K562 (cell line): ENCODE data around the gene TTC38. TPM values are rescaled to one million over a fixed set of nuclear protein-coding genes. Genes with fewer than 3 reads are reported as not detected.
A peak's percentile ranks its signal among the peaks of the same experiment; 100 is the strongest.

Experiments
- FOXM1 ChIP-seq, 2 experiments: fragments of 450-650 bp in 1 of 2; sonication (generic) in 1 of 2; formaldehyde crosslinking in 1 of 2; IDR thresholded peaks; 2 replicates each; pipeline versions ENCODE4 v1.6.1 to v1.9.0; 2017 to 2022; ENCODE audit warnings: low read depth in 2 of 2, mild to moderate bottlenecking in 2 of 2, missing genetic modification reagents in 1 of 2, moderate library complexity in 1 of 2
- HDAC6 ChIP-seq: IDR thresholded peaks from 2 replicates; pipeline ENCODE4 v1.6.1; 2012; ENCODE audit warnings: low read depth, mild to moderate bottlenecking, control low read depth, inconsistent platforms, low read length, moderate library complexity
- HNRNPH1 ChIP-seq: fragments of 200-400 bp; formaldehyde crosslinking; optimal IDR thresholded peaks from 2 replicates; pipeline ENCODE3; 2017; ENCODE audit warnings: low read depth, mild to moderate bottlenecking, low read length, moderate library complexity
- HNRNPL ChIP-seq: fragments of 200-400 bp; formaldehyde crosslinking; IDR thresholded peaks from 2 replicates; pipeline ENCODE4 v1.6.1; 2017; ENCODE audit warnings: low read depth, mild to moderate bottlenecking, low read length
- RB1 ChIP-seq: fragments of 450-650 bp; IDR thresholded peaks from 2 replicates; pipeline ENCODE4 v1.6.1; 2017; ENCODE audit warnings: low read depth, mild to moderate bottlenecking
- STAG1 ChIP-seq: sonication (generic); formaldehyde crosslinking; IDR thresholded peaks from 2 replicates; pipeline ENCODE4 v1.5.0; 2020; ENCODE audit warnings: missing genetic modification reagents, borderline replicate concordance
- STAT5A ChIP-seq: IDR thresholded peaks from 2 replicates; pipeline ENCODE4 v1.6.1; 2012; ENCODE audit warnings: low read length, inconsistent platforms, borderline replicate concordance
- TAF15 ChIP-seq: fragments of 200-400 bp; formaldehyde crosslinking; IDR thresholded peaks from 2 replicates; pipeline ENCODE4 v1.6.1; 2017; ENCODE audit warnings: mild to moderate bottlenecking, low read depth, low read length, moderate library complexity
- TAF7 ChIP-seq: fragments of 450-650 bp; IDR thresholded peaks from 2 replicates; pipeline ENCODE4 v1.6.1; 2016; ENCODE audit warnings: missing genetic modification characterization, missing compliant biosample characterization
- TFAM ChIP-seq: fragments of 250-450 bp; sonication (Bioruptor Pico); conservative IDR thresholded peaks from 2 replicates; pipeline ENCODE4 v1.5.0; 2021; ENCODE audit warnings: mild to moderate bottlenecking, moderate library complexity
- ZNF140 ChIP-seq: fragments of 250-450 bp; sonication (Bioruptor Pico); IDR thresholded peaks from 2 replicates; pipeline ENCODE4 v1.8.0; 2021; ENCODE audit warnings: moderate library complexity, mild to moderate bottlenecking, inconsistent platforms
- ZNF23 ChIP-seq: fragments of 250-450 bp; sonication (Bioruptor Pico); IDR thresholded peaks from 2 replicates; pipeline ENCODE4 v1.4.0; 2020; ENCODE audit warnings: mild to moderate bottlenecking
- ZNF778 ChIP-seq: fragments of 450-650 bp; formaldehyde crosslinking; IDR thresholded peaks from 2 replicates; pipeline ENCODE4 v1.4.0; 2020; ENCODE audit warnings: mild to moderate bottlenecking, moderate library complexity
- polyA plus RNA-seq, 8 experiments: library from polyadenylated mRNA; depleted of rRNA in 4 of 8; stranded (reverse) in 5 of 8; unstranded in 3 of 8; fragments of >200 nt; fragmentation: Nextera tagmentation in 2 of 8; fragmentation: Illumina TruSeq in 1 of 8; extraction: Ambion mirVana in 2 of 8; extraction: Trizol in 1 of 8; gene quantifications; 2 replicates each; pipeline versions ENCODE4 v1.2.1 to v1.2.3, GENCODE V29; 2011 to 2014; ENCODE audit warnings: inconsistent platforms in 1 of 8, missing spikeins in 1 of 8
- total RNA-seq, 7 experiments: library from RNA; depleted of rRNA in 6 of 7; stranded (reverse); fragments of >200 nt in 6 of 7; fragmentation: Illumina TruSeq in 2 of 7; extraction: Trizol in 2 of 7; gene quantifications; 2 replicates each; pipeline versions ENCODE4 v1.2.1 to v1.2.3, GENCODE V29; 2011 to 2021; ENCODE audit warnings: low replicate concordance in 1 of 7
- TF ChIP-seq, protein P1 (sequence below), 2 experiments: fragments of 450-650 bp; IDR thresholded peaks; 2 replicates each; pipeline ENCODE4 v1.6.1; 2018; ENCODE audit warnings: mild to moderate bottlenecking in 2 of 2, low read depth in 1 of 2; ENCODE audit not compliant: partially characterized antibody in 2 of 2
- TF ChIP-seq, protein P2 (sequence below): IDR thresholded peaks from 3 replicates; pipeline ENCODE4 v1.6.1; 2011; ENCODE audit warnings: borderline replicate concordance, mild to moderate bottlenecking, moderate library complexity; ENCODE audit not compliant: insufficient read length; ENCODE audit errors: extremely low read depth
- TF ChIP-seq, protein P3 (sequence below): fragments of 250-450 bp; sonication (Bioruptor Pico); IDR thresholded peaks from 2 replicates; pipeline ENCODE4 v1.5.0; 2021; ENCODE audit warnings: mild to moderate bottlenecking, moderate library complexity

TTC38 gene
- total and polyA plus RNA-seq, 9 of the 15 experiments (the other 6 are each of a cell fraction or from before 2014, with no cell fraction given), result 0.84 to 28.4 (median 18.1) TPM

DNA sequence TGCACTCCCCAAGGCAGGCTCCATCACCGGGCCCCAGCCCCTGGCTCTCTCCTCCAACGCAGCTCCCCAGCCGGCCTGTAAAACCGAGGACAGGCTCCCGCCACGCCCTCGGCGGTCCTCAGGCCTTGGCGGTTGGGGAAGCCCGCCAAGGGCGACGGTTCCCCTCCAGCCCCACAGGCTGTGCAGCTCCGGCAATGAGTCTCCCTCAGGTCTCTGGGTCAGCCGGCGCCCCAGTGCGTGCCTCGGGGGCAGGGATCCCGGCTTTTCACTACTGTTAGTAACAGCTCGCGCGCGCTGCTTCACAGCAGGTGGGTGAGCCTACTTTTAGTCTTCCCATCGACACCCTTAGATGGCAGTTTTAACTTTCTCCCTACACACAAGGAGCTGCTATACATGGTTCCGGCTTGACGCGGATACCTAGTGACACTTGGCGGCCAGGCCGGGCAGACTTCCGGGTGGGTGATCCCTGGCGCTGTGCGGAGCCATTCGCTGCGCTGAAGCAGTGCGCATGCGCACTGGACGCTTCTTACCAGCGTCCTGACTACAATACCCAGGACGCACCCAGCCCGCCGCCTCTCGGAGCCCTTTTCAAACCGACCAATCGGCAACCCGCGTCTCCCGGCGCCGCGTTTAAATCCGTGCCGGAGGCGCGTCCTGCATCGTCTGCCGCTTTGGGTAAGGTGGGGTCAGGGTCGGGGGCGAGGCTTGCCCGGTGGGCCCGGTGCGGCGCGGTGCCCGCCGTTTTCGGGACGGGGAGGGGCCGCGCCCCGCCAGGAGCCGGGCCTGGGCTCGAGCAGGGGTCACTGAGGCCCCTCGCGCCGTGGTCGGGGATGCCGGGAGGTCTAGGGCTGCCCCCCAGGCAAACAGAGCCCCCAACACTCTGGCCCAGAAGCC is 28.7 kb downstream of the TTC38 start, which contains the start of gene GTSE1 (continued):
- TF ChIP-seq, protein P1, sequence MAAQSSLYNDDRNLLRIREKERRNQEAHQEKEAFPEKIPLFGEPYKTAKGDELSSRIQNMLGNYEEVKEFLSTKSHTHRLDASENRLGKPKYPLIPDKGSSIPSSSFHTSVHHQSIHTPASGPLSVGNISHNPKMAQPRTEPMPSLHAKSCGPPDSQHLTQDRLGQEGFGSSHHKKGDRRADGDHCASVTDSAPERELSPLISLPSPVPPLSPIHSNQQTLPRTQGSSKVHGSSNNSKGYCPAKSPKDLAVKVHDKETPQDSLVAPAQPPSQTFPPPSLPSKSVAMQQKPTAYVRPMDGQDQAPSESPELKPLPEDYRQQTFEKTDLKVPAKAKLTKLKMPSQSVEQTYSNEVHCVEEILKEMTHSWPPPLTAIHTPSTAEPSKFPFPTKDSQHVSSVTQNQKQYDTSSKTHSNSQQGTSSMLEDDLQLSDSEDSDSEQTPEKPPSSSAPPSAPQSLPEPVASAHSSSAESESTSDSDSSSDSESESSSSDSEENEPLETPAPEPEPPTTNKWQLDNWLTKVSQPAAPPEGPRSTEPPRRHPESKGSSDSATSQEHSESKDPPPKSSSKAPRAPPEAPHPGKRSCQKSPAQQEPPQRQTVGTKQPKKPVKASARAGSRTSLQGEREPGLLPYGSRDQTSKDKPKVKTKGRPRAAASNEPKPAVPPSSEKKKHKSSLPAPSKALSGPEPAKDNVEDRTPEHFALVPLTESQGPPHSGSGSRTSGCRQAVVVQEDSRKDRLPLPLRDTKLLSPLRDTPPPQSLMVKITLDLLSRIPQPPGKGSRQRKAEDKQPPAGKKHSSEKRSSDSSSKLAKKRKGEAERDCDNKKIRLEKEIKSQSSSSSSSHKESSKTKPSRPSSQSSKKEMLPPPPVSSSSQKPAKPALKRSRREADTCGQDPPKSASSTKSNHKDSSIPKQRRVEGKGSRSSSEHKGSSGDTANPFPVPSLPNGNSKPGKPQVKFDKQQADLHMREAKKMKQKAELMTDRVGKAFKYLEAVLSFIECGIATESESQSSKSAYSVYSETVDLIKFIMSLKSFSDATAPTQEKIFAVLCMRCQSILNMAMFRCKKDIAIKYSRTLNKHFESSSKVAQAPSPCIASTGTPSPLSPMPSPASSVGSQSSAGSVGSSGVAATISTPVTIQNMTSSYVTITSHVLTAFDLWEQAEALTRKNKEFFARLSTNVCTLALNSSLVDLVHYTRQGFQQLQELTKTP (IDR thresholded peaks at IDR 0.05; ENCODE audit: low read depth in 1 of 2, partially characterized antibody in 2 of 2), result no peak
- TF ChIP-seq HDAC6, result no peak
- TF ChIP-seq ZNF23 (CRISPR knock-in tag), result no peak
- TF ChIP-seq ZNF140 (CRISPR knock-in tag), result no peak
- no peak for TF ChIP-seq STAG1 (CRISPR knock-in tag)
- TF ChIP-seq, protein P2, sequence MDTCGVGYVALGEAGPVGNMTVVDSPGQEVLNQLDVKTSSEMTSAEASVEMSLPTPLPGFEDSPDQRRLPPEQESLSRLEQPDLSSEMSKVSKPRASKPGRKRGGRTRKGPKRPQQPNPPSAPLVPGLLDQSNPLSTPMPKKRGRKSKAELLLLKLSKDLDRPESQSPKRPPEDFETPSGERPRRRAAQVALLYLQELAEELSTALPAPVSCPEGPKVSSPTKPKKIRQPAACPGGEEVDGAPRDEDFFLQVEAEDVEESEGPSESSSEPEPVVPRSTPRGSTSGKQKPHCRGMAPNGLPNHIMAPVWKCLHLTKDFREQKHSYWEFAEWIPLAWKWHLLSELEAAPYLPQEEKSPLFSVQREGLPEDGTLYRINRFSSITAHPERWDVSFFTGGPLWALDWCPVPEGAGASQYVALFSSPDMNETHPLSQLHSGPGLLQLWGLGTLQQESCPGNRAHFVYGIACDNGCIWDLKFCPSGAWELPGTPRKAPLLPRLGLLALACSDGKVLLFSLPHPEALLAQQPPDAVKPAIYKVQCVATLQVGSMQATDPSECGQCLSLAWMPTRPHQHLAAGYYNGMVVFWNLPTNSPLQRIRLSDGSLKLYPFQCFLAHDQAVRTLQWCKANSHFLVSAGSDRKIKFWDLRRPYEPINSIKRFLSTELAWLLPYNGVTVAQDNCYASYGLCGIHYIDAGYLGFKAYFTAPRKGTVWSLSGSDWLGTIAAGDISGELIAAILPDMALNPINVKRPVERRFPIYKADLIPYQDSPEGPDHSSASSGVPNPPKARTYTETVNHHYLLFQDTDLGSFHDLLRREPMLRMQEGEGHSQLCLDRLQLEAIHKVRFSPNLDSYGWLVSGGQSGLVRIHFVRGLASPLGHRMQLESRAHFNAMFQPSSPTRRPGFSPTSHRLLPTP, result no peak
- no peak for TF ChIP-seq TAF15
- TF ChIP-seq ZNF778, result no peak
- 0 out of 2 replicates have a peak, but pooled peaks have one; percentile 25 for TF ChIP-seq RB1
- TF ChIP-seq FOXM1 (IDR thresholded peaks at IDR 0.05; ENCODE audit: low read depth), result peak; percentile 97
- 0 out of 2 replicates have a peak, but pooled peaks have one; percentile 90 for TF ChIP-seq FOXM1 (CRISPR knock-in tag; IDR thresholded peaks at IDR 0.05; ENCODE audit: low read depth)
- TF ChIP-seq HNRNPL, result no peak
- no peak for TF ChIP-seq TFAM (CRISPR knock-in tag)
- TF ChIP-seq, protein P3, sequence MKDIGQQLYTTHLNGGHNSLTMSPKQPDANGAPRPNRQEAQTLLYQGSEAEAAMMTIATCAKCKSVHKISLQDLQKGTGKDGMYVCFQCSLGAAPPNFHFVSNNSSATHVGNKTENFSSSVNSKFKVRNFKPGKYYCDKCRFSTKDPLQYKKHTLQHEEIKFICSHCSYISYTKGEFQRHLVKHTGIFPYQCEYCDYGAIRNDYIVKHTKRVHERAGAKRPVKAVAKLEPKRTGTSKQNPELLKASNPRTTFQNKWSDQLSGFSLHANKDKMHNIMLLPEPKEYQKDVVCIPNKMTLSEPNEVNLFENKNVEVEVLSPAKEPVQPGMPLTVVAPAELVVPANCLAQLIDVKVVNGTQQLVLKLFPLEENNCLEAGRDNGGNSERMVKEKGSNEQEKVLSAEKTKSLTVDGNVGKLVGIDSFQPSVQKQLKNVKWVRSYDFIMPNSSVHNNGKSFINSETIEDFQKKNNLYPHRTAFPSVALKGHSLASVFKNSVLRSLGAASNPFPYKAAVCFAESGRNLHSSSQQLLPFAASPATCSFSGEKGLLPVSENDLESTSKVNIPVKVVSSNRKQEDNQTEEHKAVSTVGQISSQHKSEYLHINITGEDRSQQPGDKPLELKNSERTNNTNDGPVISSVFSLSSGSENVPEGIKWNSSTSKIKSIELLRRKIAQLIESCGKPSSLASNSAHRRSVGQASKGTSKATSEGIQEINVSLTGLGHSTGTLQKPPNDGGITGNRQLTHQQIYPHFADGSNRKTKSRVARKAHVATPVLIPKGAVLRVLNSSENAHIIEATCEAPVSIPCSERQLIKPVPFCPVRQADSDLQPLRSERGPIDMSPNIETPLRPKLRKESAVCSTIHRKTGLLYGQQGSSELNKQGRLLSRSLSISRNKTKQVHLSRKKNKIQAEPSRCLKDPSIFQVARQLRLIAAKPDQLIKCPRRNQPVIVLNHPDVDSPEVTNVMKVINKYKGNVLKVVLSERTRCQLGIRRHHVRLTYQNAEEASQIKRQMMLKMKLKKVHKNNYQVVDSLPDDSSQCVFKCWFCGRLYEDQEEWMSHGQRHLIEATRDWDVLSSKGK, result no peak
- TF ChIP-seq HNRNPH1, result no peak
- no peak for TF ChIP-seq TAF7 (tag)
- TF ChIP-seq STAT5A, result no peak
